Suprapubic skin (tissue), 4 donors: ENCODE data around the gene ZNF528. TPM values are rescaled to one million over a fixed set of nuclear protein-coding genes. Genes with fewer than 3 reads are reported as not detected.

Source experiments
- DNase-seq, 2 donors: peaks; one replicate each; pipeline ENCODE4 v3.0.0-alpha.2; 2019; ENCODE audit warnings: low spot score in 2 of 2
- H3K27ac ChIP-seq: fragments of 200-600 bp; sonication (generic); one replicate; pipeline ENCODE4 v1.5.1; 2019
- H3K27me3 ChIP-seq: fragments of 200-600 bp; sonication (generic); one replicate; pipeline ENCODE4 v1.5.1; 2019
- H3K36me3 ChIP-seq: fragments of 200-600 bp; sonication (generic); one replicate; pipeline ENCODE4 v1.5.1; 2019
- H3K4me1 ChIP-seq: fragments of 200-600 bp; sonication (generic); one replicate; pipeline ENCODE4 v1.5.1; 2019
- H3K4me3 ChIP-seq: fragments of 200-600 bp; sonication (generic); one replicate; pipeline ENCODE4 v1.5.1; 2019; ENCODE audit warnings: mild to moderate bottlenecking
- H3K9me3 ChIP-seq: fragments of 200-600 bp; sonication (generic); one replicate; pipeline ENCODE4 v1.5.1; 2019
- EP300 ChIP-seq: sonication (generic); formaldehyde crosslinking; IDR thresholded peaks from one replicate; pipeline ENCODE4 v1.6.1; 2017; ENCODE audit warnings: antibody characterized with exemption
- POLR2A ChIP-seq, 2 donors: fragments of 450-650 bp; IDR thresholded peaks; one replicate each; pipeline ENCODE4 v1.6.1; 2017; ENCODE audit warnings: antibody characterized with exemption in 2 of 2, mild to moderate bottlenecking in 2 of 2, moderate library complexity in 2 of 2
- POLR2AphosphoS5 ChIP-seq, 3 donors: sonication (generic); formaldehyde crosslinking; IDR thresholded peaks; one replicate each; pipeline ENCODE4 v1.6.1; 2017; ENCODE audit warnings: antibody characterized with exemption in 3 of 3
- WGBS: methylation state at CpG from one replicate; pipeline ENCODE4 v1.1.5; 2018; 5-methylcytosine and 5-hydroxymethylcytosine counted together
- total RNA-seq, 4 donors: library from RNA; depleted of rRNA; stranded (reverse); fragments of >200 nt; gene quantifications; one replicate each; pipeline ENCODE4 v1.1.0, GENCODE V29; 2016
- TF ChIP-seq, protein P1 (sequence below), 2 donors: fragments of 200-600 bp in 1 of 2; fragments of 450-650 bp in 1 of 2; sonication (generic) in 1 of 2; IDR thresholded peaks; one replicate each; pipeline ENCODE4 v1.5.1; 2016 to 2019; ENCODE audit warnings: antibody characterized with exemption in 2 of 2, mild to moderate bottlenecking in 1 of 2, moderate library complexity in 1 of 2

Gene ZNF528
- 10 to 100 TPM in 3 of 4 donors, 1 to 10 TPM in 1; 8.0 to 41.9 (median 12.3) TPM for total RNA-seq

DNA sequence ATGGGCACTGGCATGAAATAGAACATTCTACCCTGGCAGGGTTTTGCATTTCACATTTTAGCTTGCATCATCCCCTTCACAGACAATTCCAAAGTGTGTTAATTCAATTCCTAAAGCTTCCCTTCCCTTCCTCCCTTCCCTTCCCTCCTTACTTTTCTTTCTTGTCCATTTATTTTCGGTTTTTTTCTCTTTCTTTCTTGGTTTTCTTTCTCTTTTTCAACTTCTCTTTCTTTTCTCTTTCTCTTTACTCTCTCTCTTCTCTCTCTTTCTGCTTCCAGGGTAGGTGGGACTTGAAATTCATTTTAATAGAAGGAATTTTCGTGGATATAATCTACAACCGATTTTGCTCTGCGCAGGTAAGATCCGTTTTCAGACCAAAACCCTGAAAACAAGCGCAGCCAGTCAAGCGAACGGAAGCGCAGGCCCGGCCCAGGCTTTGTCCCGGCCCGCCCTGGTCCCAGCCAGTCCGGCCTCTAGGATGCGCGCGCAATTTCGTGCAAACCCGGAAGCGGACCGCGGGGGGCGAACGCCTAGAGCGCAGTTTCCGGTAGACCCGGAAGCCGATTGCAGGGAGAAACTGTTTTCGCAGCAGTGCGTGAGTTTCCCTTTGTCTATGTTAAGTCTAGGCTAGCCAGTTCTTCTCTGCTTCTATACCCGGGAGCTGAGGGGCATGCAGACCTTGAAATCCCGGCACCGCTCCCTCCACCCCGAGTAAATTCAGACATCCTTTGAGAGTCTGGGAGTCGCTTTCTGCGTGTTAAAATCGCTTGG, at the start of gene ZNF528:
TSS of gene ZNF528 (plus strand) at position 540 of the 771 bp plus-strand sequence. CDS start 4,165 bp downstream, outside the sequence.
- Histone ChIP-seq H3K27ac (peak within 1 kb of the TSS; percentile 78), H3K36me3 (peaks cover 50% of the 10 kb centered on the region)
- WGBS = 2% methylated on average over 32 of the region's 36 CpGs

DNA sequence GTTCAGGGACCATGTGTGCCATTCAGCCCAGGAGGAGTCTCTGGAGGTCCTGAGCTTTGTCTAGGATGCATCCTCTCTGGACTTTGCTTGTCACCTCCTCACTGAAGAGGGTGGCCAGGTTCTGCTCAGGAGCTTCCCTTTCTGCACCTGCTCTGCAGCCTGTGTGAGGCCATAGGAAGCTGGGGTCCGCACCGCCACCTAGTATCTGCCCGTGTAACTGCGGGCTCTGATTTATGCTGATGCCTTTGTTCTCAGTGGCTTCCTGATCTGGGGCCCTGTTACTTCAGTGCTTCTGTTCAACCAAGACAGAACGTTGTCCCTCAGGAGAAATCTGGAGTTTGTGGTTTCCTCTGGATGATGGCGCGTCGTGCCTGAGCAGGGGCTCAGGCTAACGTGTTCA, 46.1 kb upstream of the ZNF528 start:
- WGBS = 78% methylated on average over 9 of the region's 9 CpGs
- no peak for DNase-seq
- H3K36me3 ChIP-seq = peaks cover 52% of the 10 kb centered on the region
- no peaks in the 10 kb centered on the region for H3K27me3 ChIP-seq
- H3K27ac ChIP-seq = no peak overlapping the region
- H3K4me3 ChIP-seq = no peak overlapping the region
- no peaks in the 10 kb centered on the region for H3K9me3 ChIP-seq
- no peaks in the 10 kb centered on the region for H3K4me1 ChIP-seq
- TF ChIP-seq POLR2A (IDR thresholded peaks at IDR 0.05) (no peak), POLR2AphosphoS5 (IDR thresholded peaks at IDR 0.05) (no peak), EP300 (no peak)
- TF ChIP-seq, protein P1, sequence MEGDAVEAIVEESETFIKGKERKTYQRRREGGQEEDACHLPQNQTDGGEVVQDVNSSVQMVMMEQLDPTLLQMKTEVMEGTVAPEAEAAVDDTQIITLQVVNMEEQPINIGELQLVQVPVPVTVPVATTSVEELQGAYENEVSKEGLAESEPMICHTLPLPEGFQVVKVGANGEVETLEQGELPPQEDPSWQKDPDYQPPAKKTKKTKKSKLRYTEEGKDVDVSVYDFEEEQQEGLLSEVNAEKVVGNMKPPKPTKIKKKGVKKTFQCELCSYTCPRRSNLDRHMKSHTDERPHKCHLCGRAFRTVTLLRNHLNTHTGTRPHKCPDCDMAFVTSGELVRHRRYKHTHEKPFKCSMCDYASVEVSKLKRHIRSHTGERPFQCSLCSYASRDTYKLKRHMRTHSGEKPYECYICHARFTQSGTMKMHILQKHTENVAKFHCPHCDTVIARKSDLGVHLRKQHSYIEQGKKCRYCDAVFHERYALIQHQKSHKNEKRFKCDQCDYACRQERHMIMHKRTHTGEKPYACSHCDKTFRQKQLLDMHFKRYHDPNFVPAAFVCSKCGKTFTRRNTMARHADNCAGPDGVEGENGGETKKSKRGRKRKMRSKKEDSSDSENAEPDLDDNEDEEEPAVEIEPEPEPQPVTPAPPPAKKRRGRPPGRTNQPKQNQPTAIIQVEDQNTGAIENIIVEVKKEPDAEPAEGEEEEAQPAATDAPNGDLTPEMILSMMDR (IDR thresholded peaks at IDR 0.05) = no peak

More for the DNA sequence above, at the start of gene ZNF528:
- Histone ChIP-seq H3K4me1 (peaks cover 19% of the 10 kb centered on the region), H3K9me3 (peaks cover 9% of the 10 kb centered on the region), H3K4me3 (peak within 1 kb of the TSS; percentile 74), H3K27me3 (no peaks in the 10 kb centered on the region)
- peak; percentile 96 to 97 for DNase-seq
- TF ChIP-seq POLR2A (IDR thresholded peaks at IDR 0.05) = peak; percentile 21 to 62
- peak; percentile 34 to 79 (median 67) for TF ChIP-seq POLR2AphosphoS5 (IDR thresholded peaks at IDR 0.05)
- TF ChIP-seq EP300 = no peak

DNA sequence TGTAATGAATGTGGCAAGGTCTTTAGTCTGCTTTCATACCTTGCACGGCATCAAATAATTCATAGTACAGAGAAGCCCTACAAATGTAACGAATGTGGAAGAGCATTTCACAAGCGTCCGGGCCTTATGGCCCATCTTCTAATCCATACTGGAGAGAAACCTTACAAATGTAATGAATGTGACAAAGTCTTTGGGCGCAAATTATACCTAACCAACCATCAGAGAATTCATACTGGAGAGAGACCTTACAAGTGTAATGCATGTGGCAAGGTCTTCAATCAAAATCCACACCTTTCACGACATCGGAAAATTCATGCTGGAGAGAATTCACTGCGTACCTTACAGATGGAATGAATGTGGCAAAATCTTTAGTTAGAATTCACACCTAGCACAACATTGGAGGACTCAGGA, 31.2 kb upstream of the ZNF528 start:
- Histone ChIP-seq H3K9me3 (peaks cover 23% of the 10 kb centered on the region), H3K27me3 (no peaks in the 10 kb centered on the region), H3K4me3 (no peak overlapping the region), H3K4me1 (peaks cover 11% of the 10 kb centered on the region), H3K27ac (no peak overlapping the region), H3K36me3 (peaks cover 22% of the 10 kb centered on the region)
- 97% methylated on average over 8 of the region's 8 CpGs for WGBS
- no peak for TF ChIP-seq POLR2A (IDR thresholded peaks at IDR 0.05)
- TF ChIP-seq, protein P1 (IDR thresholded peaks at IDR 0.05) = no peak
- no peak for TF ChIP-seq POLR2AphosphoS5 (IDR thresholded peaks at IDR 0.05)
- no peak for TF ChIP-seq EP300
- DNase-seq = no peak

DNA sequence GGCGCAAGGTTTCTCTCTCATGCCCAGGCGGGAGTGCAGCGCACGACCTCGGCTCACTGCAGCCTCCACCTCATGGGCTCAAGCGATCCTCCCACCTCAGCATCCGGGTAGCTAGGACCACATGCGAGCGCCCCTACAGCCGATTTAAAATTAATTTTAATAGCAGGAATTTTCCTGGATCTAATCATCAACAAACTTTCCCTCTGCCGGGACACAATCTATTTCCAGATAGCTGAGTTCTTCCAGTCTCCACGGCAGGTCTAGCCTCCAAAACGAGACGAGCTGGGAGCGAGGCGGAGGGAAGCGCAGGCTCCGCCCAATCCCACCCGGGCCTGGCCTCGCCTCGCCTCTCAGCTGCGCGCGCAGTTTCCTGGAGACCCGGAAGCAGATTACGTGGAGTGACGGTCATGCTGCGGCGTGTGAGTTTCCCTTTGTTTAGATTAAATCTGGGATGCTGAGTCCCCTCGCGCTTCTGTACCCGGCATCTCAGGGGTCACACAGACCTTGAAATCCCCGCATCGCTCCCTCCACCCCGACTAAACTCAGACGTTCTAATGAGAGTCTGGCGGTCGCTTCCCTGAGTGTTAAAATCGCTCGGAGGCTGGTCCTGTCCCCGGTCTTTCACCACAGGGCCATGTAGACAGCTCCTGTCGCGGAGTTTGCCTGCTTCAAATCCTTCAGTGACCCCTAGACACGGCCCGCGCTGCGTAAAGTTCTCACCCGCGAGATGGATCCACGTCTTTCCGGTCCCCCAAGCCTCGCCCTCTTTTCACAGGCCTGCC, 27.9 kb upstream of the ZNF528 start, which contains the start of gene ZNF880:
TSS of gene ZNF880 (plus strand) at position 365 of the 782 bp plus-strand sequence. CDS start at position 408, 43 bp downstream.
- under 1% methylated on average over 52 of the region's 52 CpGs for WGBS
- Histone ChIP-seq H3K27ac (peak within 1 kb of the TSS; percentile 94), H3K4me3 (peak within 1 kb of the TSS; percentile 78), H3K36me3 (peaks cover 33% of the 10 kb centered on the region), H3K9me3 (peaks cover 13% of the 10 kb centered on the region), H3K27me3 (no peaks in the 10 kb centered on the region), H3K4me1 (peaks cover 11% of the 10 kb centered on the region)
- TF ChIP-seq POLR2AphosphoS5 (IDR thresholded peaks at IDR 0.05) (peak in 1 of 3 donors; percentile 73), POLR2A (IDR thresholded peaks at IDR 0.05) (peak in 1 of 2 donors; percentile 72)
- TF ChIP-seq, protein P1 (IDR thresholded peaks at IDR 0.05) = no peak
- DNase-seq = peak; percentile 95 to 97

DNA sequence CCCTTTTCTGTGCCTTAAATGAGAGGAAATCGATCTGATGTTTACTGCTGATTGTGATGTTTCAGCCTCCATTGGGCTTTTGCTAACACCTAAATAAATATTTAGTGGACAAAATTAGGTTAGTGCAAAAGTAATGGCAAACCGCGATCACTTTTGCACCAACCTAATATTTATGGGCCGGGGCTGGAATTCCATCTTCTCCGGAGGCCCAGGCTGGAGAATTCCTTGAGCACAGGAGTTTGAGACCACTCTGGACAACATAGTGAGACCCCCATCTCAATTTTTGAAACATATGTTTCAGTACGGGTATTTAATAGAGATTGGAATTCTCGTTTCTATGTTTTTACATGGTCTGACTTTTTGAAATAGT, 27.3 kb upstream of the ZNF528 start:
- no peak for TF ChIP-seq POLR2A (IDR thresholded peaks at IDR 0.05)
- TF ChIP-seq, protein P1 (IDR thresholded peaks at IDR 0.05) = no peak
- no peak for TF ChIP-seq EP300
- no peak for TF ChIP-seq POLR2AphosphoS5 (IDR thresholded peaks at IDR 0.05)
- peaks cover 38% of the 10 kb centered on the region for H3K36me3 ChIP-seq
- no peaks in the 10 kb centered on the region for H3K27me3 ChIP-seq
- H3K9me3 ChIP-seq = peaks cover 13% of the 10 kb centered on the region
- H3K4me3 ChIP-seq = peak overlapping the region; percentile 78
- H3K27ac ChIP-seq = peak overlapping the region; percentile 94
- H3K4me1 ChIP-seq = peaks cover 11% of the 10 kb centered on the region
- WGBS = 40% methylated on average over 7 of the region's 7 CpGs
- no peak for DNase-seq
